ENCODE data around the gene GUCY1B1.

Gene GUCY1B1

DNA sequence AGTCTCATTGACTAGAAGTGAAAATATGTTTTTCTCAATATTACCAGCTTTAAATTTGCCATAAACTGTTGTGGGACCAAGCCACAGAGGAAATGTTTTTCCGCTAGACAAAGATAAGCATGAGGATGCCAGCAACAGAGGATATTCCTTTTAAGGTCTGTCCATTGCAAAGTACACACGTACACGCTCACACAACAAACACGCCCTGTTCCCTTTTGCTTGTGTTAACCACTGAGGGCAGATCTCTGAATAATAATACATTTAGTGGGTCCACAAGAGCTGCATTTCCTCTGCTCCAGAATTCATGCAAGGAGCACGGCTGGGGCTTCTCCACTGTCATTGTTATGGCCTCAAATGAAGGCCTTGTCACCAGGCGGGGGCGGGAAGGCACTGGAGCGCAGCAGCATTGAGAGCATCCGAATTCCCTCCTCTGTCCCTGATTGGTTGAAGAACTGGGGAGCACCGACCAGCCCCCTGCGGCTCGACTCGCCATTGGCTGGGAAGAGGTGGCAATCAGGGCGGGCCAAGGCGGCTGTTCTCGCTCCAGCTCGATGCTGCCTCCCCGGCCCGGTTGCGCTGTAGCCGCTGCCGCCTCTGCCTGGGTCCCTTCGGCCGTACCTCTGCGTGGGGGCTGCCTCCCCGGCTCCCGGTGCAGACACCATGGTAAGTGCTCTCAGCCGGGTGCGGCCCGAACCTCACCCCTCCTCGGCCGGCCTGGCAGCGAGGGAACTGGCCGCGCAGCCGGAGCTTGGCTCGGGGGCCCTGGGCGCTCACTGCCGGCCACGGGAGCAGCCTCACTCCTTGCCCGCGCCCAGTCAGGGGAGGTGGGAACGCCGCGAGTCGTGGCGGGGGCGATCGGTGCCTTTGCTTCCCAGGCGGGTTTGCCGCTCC lies at the start of gene GUCY1B1:
Gene GUCY1B1, plus strand, starts transcription at position 541 of the 891 bp plus-strand sequence. Its CDS starts 120 bp downstream, at position 661.
- Histone ChIP-seq H3K36me3 (ENCODE audit: control insufficient read depth, insufficient read depth, low read length) (no peaks in the 10 kb centered on the region), H3K9me3 (ENCODE audit: control insufficient read depth, insufficient read depth, low read length) (no peaks in the 10 kb centered on the region), H3K4me1 (ENCODE audit: control insufficient read depth, insufficient read depth, low read length) (no peaks in the 10 kb centered on the region), H3K27me3 (ENCODE audit: control insufficient read depth, insufficient read depth, low read length) (peaks cover 19% of the 10 kb centered on the region), H3K4me3 (ENCODE audit: low read depth, low read length) (peak within 1 kb of the TSS; percentile 49), H3K9ac (ENCODE audit: low read depth, low read length) (no peak within 1 kb of the TSS)

DNA sequence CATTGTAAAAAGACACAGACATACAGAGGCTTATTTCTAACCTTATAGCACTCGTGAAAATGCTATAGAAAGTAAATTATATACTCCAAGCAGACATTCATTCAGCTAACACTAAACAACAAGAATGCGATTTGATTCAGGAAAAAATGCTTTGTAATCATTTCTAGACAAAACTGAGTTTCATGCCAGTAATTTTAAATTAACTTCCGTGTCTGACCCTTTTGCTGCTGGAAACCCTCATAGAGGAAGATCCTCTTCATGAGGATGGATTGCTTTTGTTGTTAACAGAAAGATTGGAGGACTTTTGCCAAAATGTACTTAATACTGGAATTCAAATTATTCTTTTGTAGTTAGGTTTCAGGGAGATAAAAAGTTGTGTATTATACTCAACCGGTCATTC lies 48.9 kb upstream of the GUCY1B1 start:
- H3K36me3 ChIP-seq (ENCODE audit: control insufficient read depth, insufficient read depth, low read length): no peaks in the 10 kb centered on the region
- no peak overlapping the region for H3K9ac ChIP-seq (ENCODE audit: low read depth, low read length)
- H3K9me3 ChIP-seq (ENCODE audit: control insufficient read depth, insufficient read depth, low read length): no peaks in the 10 kb centered on the region
- no peak overlapping the region for H3K4me3 ChIP-seq (ENCODE audit: low read depth, low read length)
- H3K27me3 ChIP-seq (ENCODE audit: control insufficient read depth, insufficient read depth, low read length): no peaks in the 10 kb centered on the region
- H3K4me1 ChIP-seq (ENCODE audit: control insufficient read depth, insufficient read depth, low read length): no peaks in the 10 kb centered on the region

DNA sequence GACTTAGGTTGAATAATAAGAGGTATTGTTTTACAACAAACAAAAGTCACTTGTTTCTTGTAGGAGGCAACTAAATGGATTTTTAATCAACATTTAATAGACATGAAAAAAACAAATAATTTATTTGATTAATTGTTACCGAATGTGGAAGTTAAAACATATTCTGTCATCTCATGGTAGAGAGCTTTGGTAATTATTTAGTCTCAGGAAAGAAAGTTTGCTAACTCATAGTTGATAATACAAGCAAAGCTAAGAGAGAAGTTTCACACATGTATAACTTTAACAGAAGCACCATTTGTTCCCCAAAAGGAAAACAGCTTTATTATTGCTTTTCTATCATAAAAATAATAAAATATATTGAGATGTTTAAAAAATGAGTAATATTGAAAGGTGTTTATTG lies 47.3 kb upstream of the GUCY1B1 start:
- no peaks in the 10 kb centered on the region for H3K27me3 ChIP-seq (ENCODE audit: control insufficient read depth, insufficient read depth, low read length)
- no peak overlapping the region for H3K9ac ChIP-seq (ENCODE audit: low read depth, low read length)
- H3K4me1 ChIP-seq (ENCODE audit: control insufficient read depth, insufficient read depth, low read length): no peaks in the 10 kb centered on the region
- H3K9me3 ChIP-seq (ENCODE audit: control insufficient read depth, insufficient read depth, low read length): no peaks in the 10 kb centered on the region
- H3K36me3 ChIP-seq (ENCODE audit: control insufficient read depth, insufficient read depth, low read length): no peaks in the 10 kb centered on the region
- H3K4me3 ChIP-seq (ENCODE audit: low read depth, low read length): no peak overlapping the region

DNA sequence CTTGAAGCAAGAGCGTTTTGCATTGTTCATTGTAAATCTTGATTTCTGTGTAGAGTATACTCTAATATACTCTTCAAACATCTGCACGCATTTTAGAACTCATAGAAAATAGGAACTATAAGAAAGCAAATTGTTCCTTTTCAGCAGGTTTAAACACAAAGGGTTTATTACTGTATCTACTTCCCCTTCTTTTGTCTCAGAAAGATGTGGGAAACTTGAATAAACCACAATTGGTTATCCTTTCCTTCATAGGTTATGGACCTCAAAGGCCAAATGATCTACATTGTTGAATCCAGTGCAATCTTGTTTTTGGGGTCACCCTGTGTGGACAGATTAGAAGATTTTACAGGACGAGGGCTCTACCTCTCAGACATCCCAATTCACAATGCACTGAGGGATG lies 46.0 kb upstream of the GUCY1B1 start:
- Histone ChIP-seq H3K36me3 (ENCODE audit: control insufficient read depth, insufficient read depth, low read length) (no peaks in the 10 kb centered on the region), H3K4me3 (ENCODE audit: low read depth, low read length) (no peak overlapping the region), H3K9ac (ENCODE audit: low read depth, low read length) (no peak overlapping the region), H3K9me3 (ENCODE audit: control insufficient read depth, insufficient read depth, low read length) (no peaks in the 10 kb centered on the region), H3K4me1 (ENCODE audit: control insufficient read depth, insufficient read depth, low read length) (no peaks in the 10 kb centered on the region), H3K27me3 (ENCODE audit: control insufficient read depth, insufficient read depth, low read length) (no peaks in the 10 kb centered on the region)

GRCh38 chr4:155713911-155714310 lies 44.9 kb upstream of the GUCY1B1 start:
- no peak overlapping the region for H3K9ac ChIP-seq (ENCODE audit: low read depth, low read length)

DNA sequence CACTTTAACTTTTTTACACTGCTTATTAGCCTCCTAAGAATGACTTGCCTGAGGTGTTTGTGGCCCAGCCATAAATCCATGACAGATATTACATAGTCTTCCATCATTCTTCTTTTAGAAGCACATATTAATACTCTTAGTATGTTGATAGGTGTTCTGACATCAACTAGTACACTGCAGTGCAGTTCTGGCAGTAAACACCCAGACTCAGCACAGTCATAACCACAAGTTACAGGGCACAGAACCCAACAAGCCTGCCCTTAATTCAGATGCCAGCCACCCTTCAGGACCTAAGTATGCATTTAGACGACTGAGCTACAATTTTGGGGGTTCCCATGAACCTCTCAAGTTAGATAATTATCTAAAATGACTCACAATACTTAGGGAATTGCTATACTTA lies 36.5 kb upstream of the GUCY1B1 start:
- Histone ChIP-seq H3K4me1 (ENCODE audit: control insufficient read depth, insufficient read depth, low read length) (no peaks in the 10 kb centered on the region), H3K27me3 (ENCODE audit: control insufficient read depth, insufficient read depth, low read length) (no peaks in the 10 kb centered on the region), H3K36me3 (ENCODE audit: control insufficient read depth, insufficient read depth, low read length) (no peaks in the 10 kb centered on the region), H3K9me3 (ENCODE audit: control insufficient read depth, insufficient read depth, low read length) (no peaks in the 10 kb centered on the region), H3K9ac (ENCODE audit: low read depth, low read length) (no peak overlapping the region), H3K4me3 (ENCODE audit: low read depth, low read length) (no peak overlapping the region)

More at GRCh38 chr4:155713911-155714310, 44.9 kb upstream of the GUCY1B1 start:
- no peaks in the 10 kb centered on the region for H3K36me3 ChIP-seq (ENCODE audit: control insufficient read depth, insufficient read depth, low read length)
- no peaks in the 10 kb centered on the region for H3K9me3 ChIP-seq (ENCODE audit: control insufficient read depth, insufficient read depth, low read length)
- no peaks in the 10 kb centered on the region for H3K4me1 ChIP-seq (ENCODE audit: control insufficient read depth, insufficient read depth, low read length)
- H3K4me3 ChIP-seq (ENCODE audit: low read depth, low read length): no peak overlapping the region
- H3K27me3 ChIP-seq (ENCODE audit: control insufficient read depth, insufficient read depth, low read length): no peaks in the 10 kb centered on the region

GRCh38 chr4:155722816-155723499 lies 35.9 kb upstream of the GUCY1B1 start:
- no peaks in the 10 kb centered on the region for H3K27me3 ChIP-seq (ENCODE audit: control insufficient read depth, insufficient read depth, low read length)
- H3K9me3 ChIP-seq (ENCODE audit: control insufficient read depth, insufficient read depth, low read length): no peaks in the 10 kb centered on the region
- no peaks in the 10 kb centered on the region for H3K36me3 ChIP-seq (ENCODE audit: control insufficient read depth, insufficient read depth, low read length)
- H3K4me3 ChIP-seq (ENCODE audit: low read depth, low read length): no peak overlapping the region
- no peaks in the 10 kb centered on the region for H3K4me1 ChIP-seq (ENCODE audit: control insufficient read depth, insufficient read depth, low read length)
- H3K9ac ChIP-seq (ENCODE audit: low read depth, low read length): no peak overlapping the region

- H3K27me3 ChIP-seq (ENCODE audit: control insufficient read depth, insufficient read depth, low read length): no peaks in the 10 kb centered on the region
- no peak overlapping the region for H3K4me3 ChIP-seq (ENCODE audit: low read depth, low read length)
- H3K9ac ChIP-seq (ENCODE audit: low read depth, low read length): no peak overlapping the region
- no peaks in the 10 kb centered on the region for H3K4me1 ChIP-seq (ENCODE audit: control insufficient read depth, insufficient read depth, low read length)
- H3K9me3 ChIP-seq (ENCODE audit: control insufficient read depth, insufficient read depth, low read length): no peaks in the 10 kb centered on the region
- no peaks in the 10 kb centered on the region for H3K36me3 ChIP-seq (ENCODE audit: control insufficient read depth, insufficient read depth, low read length)
Observed at GRCh38 chr4:155724731-155725130, 34.1 kb upstream of the GUCY1B1 start.

DNA sequence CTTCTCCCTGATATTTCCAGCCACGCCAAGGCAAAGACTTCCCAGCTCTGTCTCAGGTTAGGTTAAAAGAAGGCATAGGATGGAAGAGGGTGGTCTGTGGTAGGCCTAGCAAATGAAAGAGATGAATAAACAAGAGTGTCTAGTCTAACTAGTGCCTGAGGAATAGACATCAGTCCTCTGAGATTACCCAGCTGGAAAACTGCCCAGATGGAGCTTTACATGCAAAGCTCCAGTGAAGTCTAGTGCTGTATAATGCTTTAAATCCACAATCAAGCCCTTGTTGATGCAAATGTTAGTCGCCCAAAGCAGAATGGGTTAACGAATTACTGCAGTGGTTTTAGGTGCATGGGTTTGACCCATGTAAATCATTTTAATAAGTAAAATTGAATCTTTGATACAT lies 24.8 kb upstream of the GUCY1B1 start:
- Histone ChIP-seq H3K36me3 (ENCODE audit: control insufficient read depth, insufficient read depth, low read length) (no peaks in the 10 kb centered on the region), H3K27me3 (ENCODE audit: control insufficient read depth, insufficient read depth, low read length) (no peaks in the 10 kb centered on the region), H3K9me3 (ENCODE audit: control insufficient read depth, insufficient read depth, low read length) (no peaks in the 10 kb centered on the region), H3K9ac (ENCODE audit: low read depth, low read length) (no peak overlapping the region), H3K4me3 (ENCODE audit: low read depth, low read length) (no peak overlapping the region), H3K4me1 (ENCODE audit: control insufficient read depth, insufficient read depth, low read length) (no peaks in the 10 kb centered on the region)

GRCh38 chr4:155734951-155735350 lies 23.9 kb upstream of the GUCY1B1 start:
- Histone ChIP-seq H3K9ac (ENCODE audit: low read depth, low read length) (no peak overlapping the region), H3K9me3 (ENCODE audit: control insufficient read depth, insufficient read depth, low read length) (no peaks in the 10 kb centered on the region), H3K4me3 (ENCODE audit: low read depth, low read length) (no peak overlapping the region), H3K36me3 (ENCODE audit: control insufficient read depth, insufficient read depth, low read length) (no peaks in the 10 kb centered on the region), H3K4me1 (ENCODE audit: control insufficient read depth, insufficient read depth, low read length) (no peaks in the 10 kb centered on the region), H3K27me3 (ENCODE audit: control insufficient read depth, insufficient read depth, low read length) (no peaks in the 10 kb centered on the region)

- Histone ChIP-seq H3K9me3 (ENCODE audit: control insufficient read depth, insufficient read depth, low read length) (no peaks in the 10 kb centered on the region), H3K9ac (ENCODE audit: low read depth, low read length) (no peak overlapping the region), H3K36me3 (ENCODE audit: control insufficient read depth, insufficient read depth, low read length) (no peaks in the 10 kb centered on the region), H3K27me3 (ENCODE audit: control insufficient read depth, insufficient read depth, low read length) (no peaks in the 10 kb centered on the region), H3K4me3 (ENCODE audit: low read depth, low read length) (no peak overlapping the region), H3K4me1 (ENCODE audit: control insufficient read depth, insufficient read depth, low read length) (no peaks in the 10 kb centered on the region)
Observed at GRCh38 chr4:155735496-155735895, 23.3 kb upstream of the GUCY1B1 start.

DNA sequence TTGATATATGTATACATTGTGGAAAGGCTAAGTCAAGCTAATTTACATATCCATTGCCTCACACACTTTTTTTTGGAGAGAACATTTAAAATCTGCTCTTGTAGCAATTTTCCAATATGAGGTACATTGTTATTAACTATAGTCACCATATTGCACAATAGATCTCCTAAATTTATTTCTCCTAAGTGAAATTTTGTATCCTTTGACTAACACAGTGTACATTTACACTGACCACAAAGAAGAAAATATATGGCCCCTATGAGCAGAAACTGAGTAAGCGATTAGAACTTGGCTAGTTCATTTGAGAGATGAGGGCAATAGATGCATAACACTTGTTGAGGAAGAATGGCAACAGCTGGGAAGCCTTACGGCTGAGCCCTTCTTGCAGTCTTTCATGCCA lies 20.3 kb upstream of the GUCY1B1 start:
- no peak overlapping the region for H3K9ac ChIP-seq (ENCODE audit: low read depth, low read length)
- H3K4me1 ChIP-seq (ENCODE audit: control insufficient read depth, insufficient read depth, low read length): no peaks in the 10 kb centered on the region
- H3K9me3 ChIP-seq (ENCODE audit: control insufficient read depth, insufficient read depth, low read length): no peaks in the 10 kb centered on the region
- H3K36me3 ChIP-seq (ENCODE audit: control insufficient read depth, insufficient read depth, low read length): no peaks in the 10 kb centered on the region
- no peaks in the 10 kb centered on the region for H3K27me3 ChIP-seq (ENCODE audit: control insufficient read depth, insufficient read depth, low read length)
- H3K4me3 ChIP-seq (ENCODE audit: low read depth, low read length): no peak overlapping the region
